CD4-positive, alpha-beta T cell treated with Interleukin-1 beta for 1 hour (primary cell): ENCODE results near the gene AP1M1.
"Not testable (repeated sequence)": the region's sequence is repeated elsewhere in the genome, so short reads cannot be mapped to it uniquely, and the experiment has no call there.

ENCODE experiments used
- DNase-seq, 2 donors: peaks; one replicate each; pipeline ENCODE4 v3.0.0-alpha.2; 2020 to 2022

The AP1M1 gene

GRCh38 chr19:16265205-16265604, 67.5 kb downstream of the AP1M1 start:
- no peak for DNase-seq

- DNase-seq, result no peak
Observed at GRCh38 chr19:16265890-16266585, 68.3 kb downstream of the AP1M1 start.

- DNase-seq, result peak; percentile 75 to 77
Observed at GRCh38 chr19:16266586-16266942, 68.9 kb downstream of the AP1M1 start.

- DNase-seq, result peak; percentile 36 to 38
Observed at GRCh38 chr19:16268676-16269319, 71.1 kb downstream of the AP1M1 start.

- no peak for DNase-seq
Observed at GRCh38 chr19:16272945-16273344, 75.2 kb downstream of the AP1M1 start.

- no peak for DNase-seq
Observed at GRCh38 chr19:16274447-16274846, 76.7 kb downstream of the AP1M1 start.

- no peak for DNase-seq
Observed at GRCh38 chr19:16280306-16280705, 82.6 kb downstream of the AP1M1 start.

GRCh38 chr19:16281743-16282142, 84.0 kb downstream of the AP1M1 start:
- no peak for DNase-seq

GRCh38 chr19:16283210-16284061, 85.7 kb downstream of the AP1M1 start:
- DNase-seq, result peak; percentile 67 to 75

GRCh38 chr19:16284505-16284904, 86.8 kb downstream of the AP1M1 start:
- DNase-seq, result no peak

- not testable (repeated sequence) for DNase-seq
Observed at GRCh38 chr19:16285079-16285478, 87.4 kb downstream of the AP1M1 start.

GRCh38 chr19:16285769-16286498, 88.2 kb downstream of the AP1M1 start:
- DNase-seq, result peak; percentile 20 to 38

GRCh38 chr19:16288544-16288943, 90.8 kb downstream of the AP1M1 start:
- DNase-seq, result no peak

GRCh38 chr19:16289594-16289993, 91.9 kb downstream of the AP1M1 start:
- DNase-seq, result peak in 1 of 2 donors; percentile 22

GRCh38 chr19:16290692-16291091, 93.0 kb downstream of the AP1M1 start:
- DNase-seq, result no peak

GRCh38 chr19:16293118-16294091, 95.7 kb downstream of the AP1M1 start:
- no peak for DNase-seq

GRCh38 chr19:16295057-16295456, 97.3 kb downstream of the AP1M1 start:
- no peak for DNase-seq
